Muscle of leg (tissue), 11 donors: Measurements from ENCODE around the gene DAZAP2. TPM values are rescaled to one million over a fixed set of nuclear protein-coding genes. Genes with fewer than 3 reads are reported as not detected.
"Not testable (repeated sequence)": the region's sequence is repeated elsewhere in the genome, so short reads cannot be mapped to it uniquely, and the experiment has no call there.

Experiments used
- DNase-seq: peaks from one replicate; pipeline ENCODE4 v3.0.0; 2013
- H3K27ac ChIP-seq: one replicate; pipeline ENCODE4 v1.5.1; 2013; ENCODE audit warnings: mild to moderate bottlenecking, low read length, control low read depth
- H3K27me3 ChIP-seq: one replicate; pipeline ENCODE4 v1.6.1; 2013; ENCODE audit warnings: low read length; ENCODE audit not compliant: control insufficient read depth, insufficient read depth
- H3K36me3 ChIP-seq: one replicate; pipeline ENCODE4 v1.6.1; 2013; ENCODE audit warnings: low read length; ENCODE audit not compliant: control insufficient read depth, insufficient read depth
- H3K4me1 ChIP-seq: one replicate; pipeline ENCODE4 v1.6.1; 2013; ENCODE audit warnings: low read length; ENCODE audit not compliant: control insufficient read depth, insufficient read depth
- H3K4me3 ChIP-seq: one replicate; pipeline ENCODE4 v1.5.1; 2013; ENCODE audit warnings: low read length, control low read depth
- H3K9me3 ChIP-seq: replicated peaks from 2 replicates; pipeline ENCODE4 v1.6.1; 2013; ENCODE audit warnings: low read depth, low read length; ENCODE audit not compliant: control insufficient read depth
- WGBS: methylation state at CpG from one replicate; pipeline ENCODE4 v1.1.5; 2013; ENCODE audit warnings: missing lambda C conversion rate; ENCODE audit not compliant: insufficient coverage; 5-methylcytosine and 5-hydroxymethylcytosine counted together
- polyA plus RNA-seq, 8 donors: library from polyadenylated mRNA; unstranded; fragments of 120-200 nt; gene quantifications; one replicate each; pipeline versions ENCODE4 v1.2.1 to v1.2.3, GENCODE V29; 2013; ENCODE audit warnings: inconsistent platforms in 1 of 8, low replicate concordance in 1 of 8; ENCODE audit not compliant: insufficient read length in 8 of 8, insufficient read depth in 1 of 8
- total RNA-seq: library from RNA; stranded (reverse); fragments of 120-200 nt; gene quantifications from one replicate; pipeline ENCODE4 v1.2.4, GENCODE V29; 2013

DAZAP2 gene
- total and polyA plus RNA-seq, 9 donors: 46.1 to 101 (median 76.9) TPM

DNA sequence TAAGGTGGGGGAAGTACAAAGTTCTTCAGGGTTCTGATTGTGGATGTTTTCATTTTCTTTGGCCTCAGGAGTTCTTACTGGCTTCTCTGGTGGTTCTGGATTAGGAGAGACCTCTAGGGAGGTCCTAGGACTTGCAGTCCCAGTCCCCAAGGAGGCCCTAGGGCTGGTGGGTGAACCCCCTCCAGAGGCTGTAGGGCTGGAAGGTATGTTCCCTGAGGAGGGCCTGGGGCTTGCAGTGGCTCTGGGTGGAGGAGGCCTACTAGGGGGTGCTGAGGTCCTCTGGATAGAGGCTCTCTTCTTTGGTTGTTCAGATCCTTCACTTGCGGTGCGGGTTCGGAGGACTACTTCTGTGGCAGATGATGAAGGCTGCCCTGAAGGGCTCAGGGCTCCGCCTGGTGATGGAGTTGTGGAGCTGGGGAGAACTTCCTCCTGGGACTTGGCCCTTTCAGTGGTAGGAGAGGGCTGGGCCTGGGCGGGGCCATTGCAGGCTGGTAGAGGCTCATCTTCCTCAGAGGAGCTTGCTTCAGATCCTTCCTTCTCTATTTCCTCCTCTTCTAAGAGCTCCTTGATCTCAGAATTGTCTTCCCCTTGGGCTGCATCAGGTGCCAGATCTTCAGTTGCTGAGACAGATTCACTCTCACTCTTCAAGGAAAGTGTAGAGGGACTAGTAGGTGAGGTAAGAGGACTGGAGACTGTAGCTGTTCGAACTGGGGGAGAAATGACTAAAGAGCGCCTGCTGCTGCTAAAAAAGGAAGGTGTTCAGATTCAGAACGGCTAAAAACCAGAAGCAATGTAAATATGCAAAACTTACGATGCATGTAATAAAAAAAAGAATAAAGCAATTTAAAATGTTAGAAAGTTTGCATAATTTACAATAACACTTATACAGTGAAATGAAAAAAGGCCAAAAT lies 53.2 kb downstream of the DAZAP2 start:
- whole genome bisulfite sequencing: 75% methylated on average over 2 of the region's 9 CpGs
- not testable (repeated sequence) for H3K27ac ChIP-seq, H3K36me3 ChIP-seq, H3K4me1 ChIP-seq, H3K9me3 ChIP-seq, H3K4me3 ChIP-seq, H3K27me3 ChIP-seq
- DNase-seq: peak; percentile 35

Other genes starting within 250 kb of the DAZAP2 start
- gene SLC11A2, start 212.4 kb upstream of the DAZAP2 start, total RNA-seq: 23.4 TPM
- gene SLC11A2, start 212.4 kb upstream of the DAZAP2 start, polyA plus RNA-seq: 10 to 100 TPM; 18.4 to 29.1 (median 20.7) TPM
- 43.4 TPM for gene LETMD1, start 190.5 kb upstream of the DAZAP2 start, total RNA-seq
- gene LETMD1, start 190.5 kb upstream of the DAZAP2 start, polyA plus RNA-seq: 10 to 100 TPM; 36.7 to 66.9 (median 49.7) TPM
- 16.4 TPM for gene CSRNP2, start 155.2 kb upstream of the DAZAP2 start, total RNA-seq
- gene CSRNP2, start 155.2 kb upstream of the DAZAP2 start, polyA plus RNA-seq: 10 to 100 TPM; 22.4 to 30.6 (median 24.0) TPM
- 18.3 TPM for gene TFCP2, start 65.7 kb upstream of the DAZAP2 start, total RNA-seq
- 10 to 100 TPM; 35.2 to 50.3 (median 42.2) TPM for gene TFCP2, start 65.7 kb upstream of the DAZAP2 start, polyA plus RNA-seq
- gene POU6F1, start 20.8 kb upstream of the DAZAP2 start, total RNA-seq: 4.6 TPM
- 10 to 100 TPM in 1 of 8 donors, 1 to 10 TPM in 7; 6.5 to 10.3 (median 7.7) TPM for gene POU6F1, start 20.8 kb upstream of the DAZAP2 start, polyA plus RNA-seq
- gene SMAGP, start 31.6 kb downstream of the DAZAP2 start, total RNA-seq: 3.4 TPM
- gene SMAGP, start 31.6 kb downstream of the DAZAP2 start, polyA plus RNA-seq: 10 to 100 TPM in 2 of 8 donors, 1 to 10 TPM in 6; 5.2 to 14.8 (median 7.8) TPM
- 1.8 TPM for gene BIN2, start 85.3 kb downstream of the DAZAP2 start, total RNA-seq
- 1 to 10 TPM; 2.3 to 3.0 (median 2.6) TPM for gene BIN2, start 85.3 kb downstream of the DAZAP2 start, polyA plus RNA-seq
- gene CELA1, start 107.9 kb downstream of the DAZAP2 start, total RNA-seq: not detected
- not detected for gene CELA1, start 107.9 kb downstream of the DAZAP2 start, polyA plus RNA-seq
- 0.35 TPM for gene GALNT6, start 152.6 kb downstream of the DAZAP2 start, total RNA-seq
- gene GALNT6, start 152.6 kb downstream of the DAZAP2 start, polyA plus RNA-seq: 1 to 10 TPM in 2 of 8 donors, under 1 TPM in 6; 0.32 to 1.1 (median 0.54) TPM
- 0.80 TPM for gene SLC4A8, start 186.0 kb downstream of the DAZAP2 start, total RNA-seq
- gene SLC4A8, start 186.0 kb downstream of the DAZAP2 start, polyA plus RNA-seq: 1 to 10 TPM in 4 of 8 donors, under 1 TPM in 4; 0.85 to 1.2 (median 1.0) TPM